A549 (cell line): ENCODE measurements around the gene TEKT3. TPM values are rescaled to one million over a fixed set of nuclear protein-coding genes. Genes with fewer than 3 reads are reported as not detected.

Source experiments
- ATAC-seq, 2 experiments: fragments of 200-7000 bp in 1 of 2; fragments of >200 bp in 1 of 2; cut with Nextera tagmentation in 1 of 2; cut with Tn5 transposase in 1 of 2; 3 replicates each; pipeline versions ENCODE4 v1.8.0 to v1.9.1; 2018 to 2020; ENCODE audit warnings: mild to moderate bottlenecking in 1 of 2, moderate library complexity in 1 of 2
- CTCF ChIA-PET: fragments of 300-600 bp; sonication (Branson Sonifier 250); formaldehyde crosslinking; extraction: SDS; loops from one replicate; lab custom pipeline; 2021; ENCODE audit warnings: antibody characterized with exemption, inconsistent platforms; lab: Yijun Ruan, JAX
- POLR2A ChIA-PET: fragments of 350-600 bp; formaldehyde crosslinking; extraction: SDS; loops from one replicate; lab custom pipeline; 2021; ENCODE audit warnings: antibody characterized with exemption, inconsistent platforms; lab: Yijun Ruan, JAX
- DNase-seq, 2 experiments: peaks; one replicate each; pipeline versions ENCODE4 v3.0.0 to v3.0.0-alpha.2; 2011 to 2016; ENCODE audit warnings: low read depth in 1 of 2, low spot score in 1 of 2
- FAIRE-seq: peaks from 2 replicates; lab custom pipeline; 2011; peaks lifted over from hg19 to GRCh38; lab: Jason Lieb, UNC
- H3K27ac ChIP-seq, 2 experiments: fragments of >200 bp; sonication (Bioruptor Twin); formaldehyde crosslinking; 3 replicates each; pipeline ENCODE4 v1.5.1; 2016 to 2017
- H3K4me1 ChIP-seq: fragments of >200 bp; sonication (Bioruptor Twin); formaldehyde crosslinking; 3 replicates; pipeline ENCODE4 v1.6.1; 2016
- H3K4me2 ChIP-seq: fragments of >200 bp; sonication (Bioruptor Twin); formaldehyde crosslinking; 3 replicates; pipeline ENCODE4 v1.6.1; 2016
- H3K4me3 ChIP-seq: fragments of >200 bp; sonication (Bioruptor Twin); formaldehyde crosslinking; 3 replicates; pipeline ENCODE4 v1.5.1; 2016
- H3K9me3 ChIP-seq: fragments of >200 bp; sonication (Bioruptor Twin); formaldehyde crosslinking; 3 replicates; pipeline ENCODE4 v1.6.1; 2016
- CBX2 ChIP-seq: fragments of 200-600 bp; sonication (generic); IDR thresholded peaks from 2 replicates; pipeline ENCODE4 v1.6.1; 2016; ENCODE audit warnings: low read depth, mild to moderate bottlenecking, borderline replicate concordance
- CEBPB ChIP-seq, 2 experiments: fragments of >200 bp in 1 of 2; sonication (Bioruptor Twin) in 1 of 2; formaldehyde crosslinking in 1 of 2; IDR thresholded peaks; 2 replicates each; pipeline ENCODE4 v1.6.1; 2012 to 2016
- EHF ChIP-seq: fragments of 250-450 bp; sonication (Bioruptor Pico); IDR thresholded peaks from 2 replicates; pipeline ENCODE4 v1.5.0; 2020; ENCODE audit warnings: mild to moderate bottlenecking
- EP300 ChIP-seq, 2 experiments: fragments of >200 bp; sonication (Bioruptor Twin); formaldehyde crosslinking; IDR thresholded peaks; 2 replicates in 1 of 2; 3 replicates in 1 of 2; pipeline ENCODE4 v1.6.1; 2016 to 2017
- ESRRA ChIP-seq: fragments of 150-350 bp; IDR thresholded peaks from 2 replicates; pipeline ENCODE4 v1.6.1; 2014; ENCODE audit warnings: mild to moderate bottlenecking, low read length, borderline replicate concordance
- FOSB ChIP-seq: fragments of 250-450 bp; sonication (Bioruptor Pico); IDR thresholded peaks from 2 replicates; pipeline ENCODE4 v1.5.0; 2020; ENCODE audit warnings: mild to moderate bottlenecking, moderate library complexity
- GATA3 ChIP-seq: IDR thresholded peaks from 2 replicates; pipeline ENCODE4 v1.6.1; 2012; ENCODE audit warnings: borderline replicate concordance
- HEYL ChIP-seq: fragments of 250-450 bp; sonication (Bioruptor Pico); IDR thresholded peaks from 2 replicates; pipeline ENCODE4 v1.8.0; 2021; ENCODE audit warnings: mild to moderate bottlenecking, moderate library complexity
- HMGXB4 ChIP-seq: fragments of 250-450 bp; sonication (Bioruptor Pico); IDR thresholded peaks from 2 replicates; pipeline ENCODE4 v1.5.0; 2021; ENCODE audit warnings: mild to moderate bottlenecking, moderate library complexity, borderline replicate concordance
- HOXB5 ChIP-seq: fragments of 250-450 bp; sonication (Bioruptor Pico); IDR thresholded peaks from 2 replicates; pipeline ENCODE4 v1.5.0; 2020; ENCODE audit warnings: mild to moderate bottlenecking, moderate library complexity
- MAFK ChIP-seq: fragments of 450-650 bp; IDR thresholded peaks from 2 replicates; pipeline ENCODE4 v1.6.1; 2014; ENCODE audit not compliant: partially characterized antibody
- MAX ChIP-seq: IDR thresholded peaks from 2 replicates; pipeline ENCODE4 v1.6.1; 2012
- MAZ ChIP-seq: fragments of 150-350 bp; IDR thresholded peaks from 2 replicates; pipeline ENCODE4 v1.6.1; 2014; ENCODE audit warnings: antibody characterized with exemption, low read depth, low read length, borderline replicate concordance
- MYC ChIP-seq: IDR thresholded peaks from 2 replicates; pipeline ENCODE4 v1.6.1; 2012; ENCODE audit warnings: mild to moderate bottlenecking, inconsistent platforms, low read length, improper control_type of control experiment, borderline replicate concordance
- NFE2L2 ChIP-seq: fragments of 150-350 bp; conservative IDR thresholded peaks from 2 replicates; pipeline ENCODE4 v1.6.1; 2014; ENCODE audit warnings: low read length
- PBX3 ChIP-seq: IDR thresholded peaks from 2 replicates; pipeline ENCODE4 v1.6.1; 2012
- PHF8 ChIP-seq: fragments of 200-600 bp; sonication (generic); IDR thresholded peaks from 2 replicates; pipeline ENCODE4 v1.6.1; 2016; ENCODE audit warnings: low read depth, mild to moderate bottlenecking, antibody characterized with exemption, moderate library complexity, borderline replicate concordance
- RCOR1 ChIP-seq: fragments of 150-350 bp; IDR thresholded peaks from 2 replicates; pipeline ENCODE4 v1.6.1; 2014; ENCODE audit warnings: antibody characterized with exemption, low read length, low read depth
- RFX5 ChIP-seq: fragments of 450-650 bp; IDR thresholded peaks from 2 replicates; pipeline ENCODE4 v1.7.1; 2014; ENCODE audit warnings: antibody characterized with exemption, mild to moderate bottlenecking, moderate library complexity
- SMC3 ChIP-seq: fragments of >200 bp; sonication (Bioruptor Twin); formaldehyde crosslinking; IDR thresholded peaks from 3 replicates; pipeline ENCODE4 v1.6.1; 2018; ENCODE audit warnings: inconsistent platforms
- SREBF2 ChIP-seq: fragments of 450-650 bp; IDR thresholded peaks from 2 replicates; pipeline ENCODE4 v1.6.1; 2014; ENCODE audit warnings: mild to moderate bottlenecking, moderate library complexity
- TFCP2L1 ChIP-seq: fragments of 250-450 bp; sonication (Bioruptor Pico); IDR thresholded peaks from 2 replicates; pipeline ENCODE4 v1.5.0; 2021; ENCODE audit warnings: mild to moderate bottlenecking
- ZC3H11A ChIP-seq: fragments of 450-650 bp; IDR thresholded peaks from 2 replicates; pipeline ENCODE4 v1.6.1; 2014; ENCODE audit warnings: antibody characterized with exemption, mild to moderate bottlenecking
- WGBS: methylation state at CpG from one replicate; pipeline ENCODE4 v1.1.6; 2017; ENCODE audit errors: missing lambda C conversion rate; 5-methylcytosine and 5-hydroxymethylcytosine counted together
- polyA plus RNA-seq, 4 experiments: library from polyadenylated mRNA; depleted of rRNA in 3 of 4; stranded (reverse); fragments of >200 nt; fragmentation: RNase III in 1 of 4; extraction: RNeasy Plus Mini Kit Qiagen cat#74134 plus additional on column Dnase treatment in 1 of 4; gene quantifications; 2 replicates in 3 of 4; 3 replicates in 1 of 4; pipeline ENCODE4 v1.2.3, GENCODE V29; 2011 to 2017
- TF ChIP-seq, protein P1 (sequence below): fragments of 150-350 bp; IDR thresholded peaks from 2 replicates; pipeline ENCODE4 v1.6.1; 2014; ENCODE audit warnings: low read depth, mild to moderate bottlenecking, low read length
- TF ChIP-seq, protein P2 (sequence below): fragments of >200 bp; sonication (Bioruptor Twin); formaldehyde crosslinking; IDR thresholded peaks from 3 replicates; pipeline ENCODE4 v1.6.1; 2016

Gene TEKT3
- polyA plus RNA-seq, 2 of the 4 experiments (the other 2 are of a cell fraction), result 0.17 to 0.21 TPM

DNA sequence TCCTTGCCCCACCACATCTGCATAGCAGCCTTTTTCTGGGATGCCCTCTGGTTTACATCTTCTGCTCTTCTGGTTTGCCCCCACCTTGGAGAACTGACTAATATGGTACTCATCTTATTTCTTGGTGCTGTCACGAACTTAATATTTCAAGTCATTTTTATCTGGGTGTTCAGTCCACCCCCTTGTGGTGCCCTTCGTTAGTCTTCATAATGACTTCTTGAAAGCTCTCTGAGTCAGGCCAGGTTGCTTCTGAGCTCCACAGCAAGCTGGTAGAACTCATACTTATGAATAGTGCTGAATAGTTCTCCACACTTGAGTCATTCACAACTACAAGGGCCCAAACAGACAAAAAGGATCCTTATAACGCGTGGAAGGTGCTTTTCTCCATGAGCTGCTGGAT lies 35.8 kb upstream of the TEKT3 start:
- FAIRE-seq, result no peak
- ChIA-PET POLR2A (no interaction called here), CTCF (interaction anchor here (1.0 to 1.2 kb wide), 4 partner anchors 9 to 54 kb away, joined by 3 to 4 read pairs (median 3); no protein-coding TSS in a partner anchor)
- H3K4me3 ChIP-seq, result no peak overlapping the region
- no peaks in the 10 kb centered on the region for H3K9me3 ChIP-seq
- WGBS, result 63% methylated on average over 4 of the region's 4 CpGs
- no peak overlapping the region; the same call in 2 of the 3 replicates for H3K4me2 ChIP-seq
- DNase-seq, result no peak
- no peak overlapping the region for H3K27ac ChIP-seq
- TF ChIP-seq, protein P1, sequence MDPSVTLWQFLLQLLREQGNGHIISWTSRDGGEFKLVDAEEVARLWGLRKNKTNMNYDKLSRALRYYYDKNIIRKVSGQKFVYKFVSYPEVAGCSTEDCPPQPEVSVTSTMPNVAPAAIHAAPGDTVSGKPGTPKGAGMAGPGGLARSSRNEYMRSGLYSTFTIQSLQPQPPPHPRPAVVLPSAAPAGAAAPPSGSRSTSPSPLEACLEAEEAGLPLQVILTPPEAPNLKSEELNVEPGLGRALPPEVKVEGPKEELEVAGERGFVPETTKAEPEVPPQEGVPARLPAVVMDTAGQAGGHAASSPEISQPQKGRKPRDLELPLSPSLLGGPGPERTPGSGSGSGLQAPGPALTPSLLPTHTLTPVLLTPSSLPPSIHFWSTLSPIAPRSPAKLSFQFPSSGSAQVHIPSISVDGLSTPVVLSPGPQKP, result no peak
- TF ChIP-seq EHF (no peak), PHF8 (no peak), ZC3H11A (no peak), MAZ (no peak), SMC3 (no peak), MAFK (no peak), NFE2L2 (no peak), FOSB (no peak), PBX3 (no peak), RFX5 (no peak), HMGXB4 (CRISPR knock-in tag) (no peak), MAX (no peak)
- peak in 1 of 2 experiments; percentile 41; a peak in 3 of 6 replicates for ATAC-seq
- H3K4me1 ChIP-seq, result peaks cover 13% of the 10 kb centered on the region; the same call in 2 of the 3 replicates

DNA sequence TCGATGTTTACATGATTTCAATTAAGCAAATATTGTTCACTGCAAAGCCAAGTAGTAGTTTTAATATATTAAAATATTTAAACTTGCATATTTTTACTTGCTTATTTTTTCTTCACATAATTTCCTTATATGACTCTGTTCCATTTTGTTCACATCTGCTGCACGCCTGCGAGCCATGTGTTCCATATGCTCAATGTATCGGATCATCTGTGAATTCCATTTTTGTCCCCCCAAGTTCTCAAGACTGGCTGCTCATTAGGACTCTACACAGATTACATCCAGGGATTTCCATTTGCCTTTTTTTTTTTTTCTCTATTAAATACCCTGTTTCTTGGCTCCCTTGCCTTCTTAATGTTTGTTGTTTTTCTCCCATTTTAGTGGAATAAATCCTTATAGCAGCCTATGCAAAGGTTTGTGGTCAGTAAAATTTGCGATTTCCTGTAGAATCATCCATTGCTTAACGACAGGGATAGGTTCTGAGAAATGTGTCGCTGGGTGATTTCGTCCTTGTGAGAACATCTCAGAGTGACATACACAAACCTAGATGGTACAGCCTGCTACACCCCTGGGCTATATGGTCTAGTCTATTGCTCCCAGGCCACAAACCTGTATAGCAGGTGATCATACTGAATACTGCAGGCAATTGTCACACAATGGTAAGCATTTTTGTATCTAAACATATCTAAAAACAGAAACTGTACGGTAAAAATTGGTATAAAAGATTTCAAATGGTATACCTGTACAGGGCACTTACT lies 30.2 kb upstream of the TEKT3 start:
- Histone ChIP-seq H3K9me3 (no peaks in the 10 kb centered on the region), H3K4me3 (no peak overlapping the region), H3K4me2 (no peak overlapping the region), H3K27ac (no peak overlapping the region), H3K4me1 (0 out of 3 replicates have a peak, but pooled peaks cover 4% of the 10 kb centered on the region)
- WGBS, result 77% methylated on average over 9 of the region's 9 CpGs
- no peak for ATAC-seq
- CTCF ChIA-PET, result no interaction called here
- TF ChIP-seq CBX2 (no peak), CEBPB (IDR thresholded peaks at IDR 0.05) (no peak), MYC (no peak), NFE2L2 (no peak), MAX (no peak), EP300 (IDR thresholded peaks at IDR 0.05) (no peak), RCOR1 (no peak), SREBF2 (no peak), ESRRA (no peak), TFCP2L1 (CRISPR knock-in tag) (no peak), HEYL (CRISPR knock-in tag) (no peak), GATA3 (no peak), HOXB5 (CRISPR knock-in tag) (no peak)
- TF ChIP-seq, protein P1, result no peak
- TF ChIP-seq, protein P2, sequence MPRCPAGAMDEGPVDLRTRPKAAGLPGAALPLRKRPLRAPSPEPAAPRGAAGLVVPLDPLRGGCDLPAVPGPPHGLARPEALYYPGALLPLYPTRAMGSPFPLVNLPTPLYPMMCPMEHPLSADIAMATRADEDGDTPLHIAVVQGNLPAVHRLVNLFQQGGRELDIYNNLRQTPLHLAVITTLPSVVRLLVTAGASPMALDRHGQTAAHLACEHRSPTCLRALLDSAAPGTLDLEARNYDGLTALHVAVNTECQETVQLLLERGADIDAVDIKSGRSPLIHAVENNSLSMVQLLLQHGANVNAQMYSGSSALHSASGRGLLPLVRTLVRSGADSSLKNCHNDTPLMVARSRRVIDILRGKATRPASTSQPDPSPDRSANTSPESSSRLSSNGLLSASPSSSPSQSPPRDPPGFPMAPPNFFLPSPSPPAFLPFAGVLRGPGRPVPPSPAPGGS, result no peak
- FAIRE-seq, result peak; percentile 18
- no peak for DNase-seq
- POLR2A ChIA-PET, result no interaction called here
